Sigmoid colon (tissue), 7 donors: ENCODE data around the gene NCF2. TPM values are rescaled to one million over a fixed set of nuclear protein-coding genes. Genes with fewer than 3 reads are reported as not detected.
A peak's percentile ranks its signal among the peaks of the same experiment; 100 is the strongest.

Source experiments
- DNase-seq: peaks from one replicate; pipeline ENCODE4 v3.0.0-alpha.2; 2019
- H3K27ac ChIP-seq, 4 donors: fragments of 200-600 bp; sonication (generic); one replicate each; pipeline ENCODE4 v1.5.1; 2016 to 2019; ENCODE audit warnings: mild to moderate bottlenecking in 1 of 4
- H3K27me3 ChIP-seq, 3 donors: fragments of 200-600 bp; sonication (generic); one replicate each; pipeline ENCODE4 v1.5.1; 2019; ENCODE audit warnings: mild to moderate bottlenecking in 1 of 3
- H3K36me3 ChIP-seq, 4 donors: fragments of 200-600 bp; sonication (generic); one replicate each; pipeline ENCODE4 v1.5.1; 2016 to 2019
- H3K4me1 ChIP-seq, 4 donors: fragments of 200-600 bp; sonication (generic); one replicate each; pipeline ENCODE4 v1.5.1; 2017 to 2019
- H3K4me3 ChIP-seq, 4 donors: fragments of 200-600 bp; sonication (generic); one replicate each; pipeline ENCODE4 v1.5.1; 2017 to 2019; ENCODE audit warnings: mild to moderate bottlenecking in 2 of 4, moderate library complexity in 1 of 4
- H3K9me3 ChIP-seq, 4 donors: fragments of 200-600 bp in 3 of 4; sonication (generic) in 3 of 4; one replicate each; pipeline versions ENCODE4 v1.5.1 to v1.6.1; 2013 to 2019
- CTCF ChIP-seq, 4 experiments: fragments of 450-650 bp in 3 of 4; fragments of 200-600 bp in 1 of 4; IDR thresholded peaks; one replicate each; pipeline ENCODE4 v1.5.1; 2016 to 2019; ENCODE audit warnings: antibody characterized with exemption in 4 of 4, mild to moderate bottlenecking in 3 of 4, moderate library complexity in 2 of 4
- EP300 ChIP-seq, 4 donors: sonication (generic); formaldehyde crosslinking; IDR thresholded peaks; one replicate each; pipeline ENCODE4 v1.6.1; 2017; ENCODE audit warnings: antibody characterized with exemption in 4 of 4
- POLR2A ChIP-seq, 2 donors: fragments of 450-650 bp; IDR thresholded peaks; one replicate each; pipeline ENCODE4 v1.6.1; 2016; ENCODE audit warnings: antibody characterized with exemption in 2 of 2, mild to moderate bottlenecking in 2 of 2, moderate library complexity in 2 of 2
- POLR2AphosphoS5 ChIP-seq, 4 donors: sonication (generic); formaldehyde crosslinking; IDR thresholded peaks; one replicate each; pipeline ENCODE4 v1.6.1; 2017; ENCODE audit warnings: antibody characterized with exemption in 4 of 4
- WGBS, 2 donors: extraction: QIAGEN DNeasy Blood & Tissue Kit; methylation state at CpG; one replicate each; pipeline ENCODE4 v1.1.7; 2013; 5-methylcytosine and 5-hydroxymethylcytosine counted together
- intact Hi-C: fragments of 100-400 bp; cut with DNase I; formaldehyde crosslinking; loops from one replicate; pipeline ENCODE4 v1.15.1; 2023
- polyA plus RNA-seq, 3 donors: library from polyadenylated mRNA; stranded (reverse); fragments of 200-250 nt; gene quantifications; one replicate each; pipeline ENCODE4 v1.2.3, GENCODE V29; 2013
- total RNA-seq, 4 donors: library from RNA; depleted of rRNA; stranded (reverse); fragments of >200 nt; gene quantifications; one replicate each; pipeline ENCODE4 v1.1.0, GENCODE V29; 2016
- donor health status: healthy with polysubstance abuse.
- donor health status: Bipolar disorder and iron deficiency.
- donor health status: healthy.

Gene NCF2
- total and polyA plus RNA-seq, 7 donors: 5.0 to 16.3 (median 9.2) TPM

- H3K27me3 ChIP-seq: no peaks in the 10 kb centered on the region
- peaks cover 0 to 23% (median 12%) of the 10 kb centered on the region in 4 donors for H3K4me1 ChIP-seq
- intact Hi-C loops: no loop called here
- no peaks in the 10 kb centered on the region for H3K9me3 ChIP-seq
- 78 to 83% methylated on average over 12 of the region's 12 CpGs for WGBS, 2 donors
- H3K27ac ChIP-seq: peak overlapping the region in 2 of 4 donors; percentile 40 to 55
- peak; percentile 74 for DNase-seq
- no peaks in the 10 kb centered on the region for H3K36me3 ChIP-seq
- TF ChIP-seq CTCF (IDR thresholded peaks at IDR 0.05) (no peak), POLR2A (IDR thresholded peaks at IDR 0.05) (no peak), EP300 (IDR thresholded peaks at IDR 0.05) (peak in 1 of 4 donors; percentile 56), POLR2AphosphoS5 (IDR thresholded peaks at IDR 0.05) (peak in 1 of 4 donors; percentile 28)
- H3K4me3 ChIP-seq: no peak overlapping the region
Measured at GRCh38 chr1:183568176-183569021, 21.9 kb downstream of the NCF2 start.

DNA sequence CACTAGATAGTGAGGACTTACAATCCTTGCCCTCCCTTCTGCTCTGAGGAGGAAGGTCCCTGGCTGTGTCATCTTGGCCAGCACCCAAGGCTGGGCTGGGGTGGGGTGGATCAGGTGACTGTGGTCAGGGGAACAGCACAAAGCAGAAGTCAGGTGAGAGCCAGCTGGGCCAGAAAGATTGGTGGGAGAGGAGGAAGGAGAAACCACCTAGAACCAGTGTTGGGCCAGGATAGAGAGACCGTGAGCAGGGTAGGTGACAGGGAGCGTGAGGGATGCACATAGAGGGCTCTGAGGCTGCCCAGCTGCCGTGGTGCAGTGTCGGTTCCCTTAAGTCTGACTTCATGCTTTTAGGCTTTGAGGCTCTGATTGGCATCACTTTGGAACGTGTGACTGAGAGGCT, 22.7 kb downstream of the NCF2 start:
- no peaks in the 10 kb centered on the region for H3K27me3 ChIP-seq

DNA sequence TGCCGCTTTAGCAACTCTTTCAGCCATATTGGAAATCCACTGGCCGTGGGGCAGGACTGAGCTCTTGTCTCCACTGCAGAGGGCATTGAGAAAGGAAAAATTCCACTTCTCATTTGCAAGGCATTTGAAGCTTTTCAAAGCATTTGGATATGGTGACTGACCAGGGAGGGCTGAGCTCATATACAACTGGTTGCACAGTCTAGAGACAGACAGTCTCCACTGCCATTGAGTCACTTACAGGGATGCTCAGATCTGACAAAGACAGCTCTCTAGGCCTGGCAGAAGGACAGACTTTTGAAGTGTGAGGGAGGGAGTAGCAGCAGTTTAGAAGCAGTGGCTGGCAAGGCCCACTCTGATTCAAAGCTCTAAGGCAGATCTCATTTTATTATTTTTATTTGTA, 24.2 kb downstream of the NCF2 start:
- Histone ChIP-seq H3K36me3 (no peaks in the 10 kb centered on the region), H3K4me1 (peaks cover 0 to 17% (median 7%) of the 10 kb centered on the region in 4 donors), H3K27me3 (no peaks in the 10 kb centered on the region), H3K27ac (no peak overlapping the region), H3K9me3 (no peaks in the 10 kb centered on the region), H3K4me3 (no peak overlapping the region)
- no peak for DNase-seq
- 95 to 97% methylated on average over 2 of the region's 2 CpGs for WGBS, 2 donors
- TF ChIP-seq POLR2A (IDR thresholded peaks at IDR 0.05) (no peak), CTCF (IDR thresholded peaks at IDR 0.05) (no peak), EP300 (IDR thresholded peaks at IDR 0.05) (no peak), POLR2AphosphoS5 (IDR thresholded peaks at IDR 0.05) (no peak)
- intact Hi-C loops: no loop called here

More for the DNA sequence above, 22.7 kb downstream of the NCF2 start:
- 36 to 41% methylated on average over 5 of the region's 5 CpGs for WGBS, 2 donors
- no peaks in the 10 kb centered on the region for H3K9me3 ChIP-seq
- H3K27ac ChIP-seq: peak overlapping the region in 2 of 4 donors; percentile 40 to 54
- no peak for DNase-seq
- no peaks in the 10 kb centered on the region for H3K36me3 ChIP-seq
- intact Hi-C loops: no loop called here
- TF ChIP-seq EP300 (IDR thresholded peaks at IDR 0.05) (peak in 1 of 4 donors; percentile 4), POLR2A (IDR thresholded peaks at IDR 0.05) (no peak)
- peaks cover 0 to 23% (median 12%) of the 10 kb centered on the region in 4 donors for H3K4me1 ChIP-seq
- no peak overlapping the region for H3K4me3 ChIP-seq

DNA sequence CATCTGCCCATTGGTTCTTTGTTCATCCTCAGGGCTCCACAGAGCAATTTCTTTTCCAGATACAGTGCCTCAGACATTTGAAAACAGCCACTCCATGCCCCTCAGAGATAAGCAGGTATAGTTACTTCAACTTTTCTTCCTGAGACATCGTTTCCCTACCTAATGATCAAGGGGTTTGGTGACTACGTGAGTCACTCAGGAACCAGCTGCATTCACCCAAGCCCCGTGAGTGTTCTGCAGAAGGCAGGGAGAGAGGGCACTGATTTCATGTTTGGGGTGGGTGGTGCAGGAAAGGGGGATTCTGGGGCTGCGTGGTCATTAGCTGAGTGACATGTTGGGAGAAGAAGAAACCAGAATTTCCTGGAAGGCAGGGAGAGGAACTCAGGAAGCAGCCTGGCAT, 25.0 kb downstream of the NCF2 start:
- no peaks in the 10 kb centered on the region for H3K27me3 ChIP-seq
- no peak overlapping the region for H3K4me3 ChIP-seq
- H3K9me3 ChIP-seq: no peaks in the 10 kb centered on the region
- intact Hi-C loops: no loop called here
- WGBS, 2 donors: 58 to 63% methylated on average over 4 of the region's 4 CpGs
- peaks cover 0 to 14% (median 4%) of the 10 kb centered on the region in 4 donors for H3K4me1 ChIP-seq
- TF ChIP-seq POLR2A (IDR thresholded peaks at IDR 0.05) (no peak), POLR2AphosphoS5 (IDR thresholded peaks at IDR 0.05) (no peak), EP300 (IDR thresholded peaks at IDR 0.05) (no peak), CTCF (IDR thresholded peaks at IDR 0.05) (no peak)
- no peaks in the 10 kb centered on the region for H3K36me3 ChIP-seq
- H3K27ac ChIP-seq: no peak overlapping the region
- DNase-seq: no peak

DNA sequence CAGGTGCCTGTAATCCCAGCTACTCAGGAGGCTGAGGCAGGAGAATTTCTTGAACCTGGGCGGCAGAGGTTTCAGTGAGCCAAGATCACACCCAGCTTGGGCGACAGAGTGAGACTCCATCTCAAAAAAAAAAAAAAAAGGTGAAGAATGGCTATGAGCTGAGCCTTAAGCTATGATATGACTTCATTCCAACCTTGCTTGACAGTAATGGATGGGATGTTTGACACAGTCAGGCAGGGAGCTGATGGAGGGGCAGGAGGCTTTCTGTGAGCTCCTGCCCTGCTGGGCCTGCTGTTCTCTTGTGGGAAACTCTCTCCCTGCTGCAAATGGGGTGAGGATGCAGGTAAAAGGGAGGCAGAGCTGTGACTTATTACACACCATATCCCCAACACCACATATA, 27.6 kb downstream of the NCF2 start:
- Histone ChIP-seq H3K9me3 (no peaks in the 10 kb centered on the region), H3K27ac (no peak overlapping the region), H3K27me3 (no peaks in the 10 kb centered on the region), H3K4me1 (peaks cover 0 to 10% (median 4%) of the 10 kb centered on the region in 4 donors), H3K4me3 (no peak overlapping the region), H3K36me3 (peaks cover 0 to 6% (median 2%) of the 10 kb centered on the region in 4 donors)
- intact Hi-C loops: no loop called here
- DNase-seq: no peak
- 92% methylated on average over 2 of the region's 2 CpGs for WGBS, 2 donors
- no peak for TF ChIP-seq POLR2A (IDR thresholded peaks at IDR 0.05)
- no peak for TF ChIP-seq EP300 (IDR thresholded peaks at IDR 0.05)
- TF ChIP-seq POLR2AphosphoS5 (IDR thresholded peaks at IDR 0.05): no peak
- TF ChIP-seq CTCF (IDR thresholded peaks at IDR 0.05): no peak
